Coronary artery (tissue), 2 donors: Measurements from ENCODE around the gene PNRC1.

Experiments used
- DNase-seq: peaks from one replicate; pipeline ENCODE4 v3.0.0-alpha.2; 2017; ENCODE audit warnings: low spot score
- H3K27ac ChIP-seq, 2 donors: fragments of 200-600 bp; sonication (generic); one replicate each; pipeline ENCODE4 v1.5.1; 2016 to 2019
- H3K4me3 ChIP-seq: fragments of 200-600 bp; sonication (generic); 2 replicates; pipeline ENCODE4 v1.5.1; 2016; ENCODE audit warnings: mild to moderate bottlenecking, moderate library complexity
- TF ChIP-seq, protein P1 (sequence below): fragments of 200-600 bp; sonication (generic); IDR thresholded peaks from one replicate; pipeline ENCODE4 v1.5.1; 2019; ENCODE audit warnings: antibody characterized with exemption

PNRC1 gene

GRCh38 chr6:89134723-89135122 is 54.2 kb downstream of the PNRC1 start:
- H3K4me3 ChIP-seq, result no peak overlapping the region
- no peak overlapping the region for H3K27ac ChIP-seq
- TF ChIP-seq, protein P1, sequence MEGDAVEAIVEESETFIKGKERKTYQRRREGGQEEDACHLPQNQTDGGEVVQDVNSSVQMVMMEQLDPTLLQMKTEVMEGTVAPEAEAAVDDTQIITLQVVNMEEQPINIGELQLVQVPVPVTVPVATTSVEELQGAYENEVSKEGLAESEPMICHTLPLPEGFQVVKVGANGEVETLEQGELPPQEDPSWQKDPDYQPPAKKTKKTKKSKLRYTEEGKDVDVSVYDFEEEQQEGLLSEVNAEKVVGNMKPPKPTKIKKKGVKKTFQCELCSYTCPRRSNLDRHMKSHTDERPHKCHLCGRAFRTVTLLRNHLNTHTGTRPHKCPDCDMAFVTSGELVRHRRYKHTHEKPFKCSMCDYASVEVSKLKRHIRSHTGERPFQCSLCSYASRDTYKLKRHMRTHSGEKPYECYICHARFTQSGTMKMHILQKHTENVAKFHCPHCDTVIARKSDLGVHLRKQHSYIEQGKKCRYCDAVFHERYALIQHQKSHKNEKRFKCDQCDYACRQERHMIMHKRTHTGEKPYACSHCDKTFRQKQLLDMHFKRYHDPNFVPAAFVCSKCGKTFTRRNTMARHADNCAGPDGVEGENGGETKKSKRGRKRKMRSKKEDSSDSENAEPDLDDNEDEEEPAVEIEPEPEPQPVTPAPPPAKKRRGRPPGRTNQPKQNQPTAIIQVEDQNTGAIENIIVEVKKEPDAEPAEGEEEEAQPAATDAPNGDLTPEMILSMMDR, result no peak
- no peak for DNase-seq
